Glomerular visceral epithelial cell (primary cell): ENCODE results near the gene CCNF.

Experiments used
- DNase-seq: peaks from one replicate; pipeline ENCODE4 v3.0.0-alpha.2; 2016; ENCODE audit errors: extremely low spot score

Gene CCNF

DNA sequence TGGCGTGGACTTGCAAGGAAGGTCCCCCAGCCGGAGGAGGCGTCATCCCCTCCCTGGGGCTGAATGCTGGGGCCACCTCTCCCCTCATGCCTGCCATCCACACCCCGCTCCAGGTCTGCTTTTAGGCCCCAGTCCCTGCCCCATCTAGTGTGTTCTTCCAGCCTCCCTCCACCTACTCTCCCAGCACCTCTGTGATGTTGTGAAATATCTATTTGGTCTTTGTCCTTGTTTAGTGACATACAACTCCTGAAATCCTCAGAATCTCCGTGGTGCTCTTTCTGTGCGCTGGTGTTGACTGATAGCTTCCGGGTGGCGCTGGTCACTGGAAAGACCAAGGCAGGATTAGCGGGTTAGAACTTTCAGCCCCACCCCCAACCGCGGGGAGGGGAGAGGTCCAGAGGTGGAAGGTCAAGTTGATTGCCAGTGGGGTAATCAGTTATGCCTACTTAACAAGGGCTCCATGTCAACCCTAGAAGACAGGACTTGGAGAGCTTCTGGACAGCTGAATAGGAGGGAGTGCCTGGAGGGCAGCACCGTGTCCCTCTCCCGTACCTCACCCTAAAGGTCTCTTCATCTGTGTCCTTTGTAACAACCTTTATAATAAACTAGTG lies 55.8 kb downstream of the CCNF start:
- DNase-seq: no peak

- no peak for DNase-seq
These were observed 56.7 kb downstream of the CCNF start for GRCh38 chr16:2485811-2486507.

GRCh38 chr16:2486645-2487516 lies 57.6 kb downstream of the CCNF start:
- DNase-seq: peak; percentile 56

DNA sequence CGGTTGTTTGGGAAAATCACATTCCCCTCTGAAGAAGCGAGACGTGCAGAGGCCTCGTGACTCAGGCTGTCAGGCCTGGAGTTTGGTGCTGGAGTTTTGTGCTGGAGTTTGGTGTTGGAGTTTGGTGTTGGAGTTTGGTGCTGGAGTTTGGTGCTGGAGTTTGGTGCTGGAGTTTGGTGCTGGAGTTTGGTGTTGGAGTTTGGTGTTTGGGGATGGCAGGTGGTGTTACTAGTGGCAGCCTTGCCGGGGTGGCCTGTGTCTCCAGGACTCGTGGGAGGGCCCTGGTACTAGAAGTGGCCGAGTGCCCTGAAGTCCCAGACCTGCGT lies 58.2 kb downstream of the CCNF start:
- no peak for DNase-seq

- DNase-seq: no peak
These were observed 58.8 kb downstream of the CCNF start for GRCh38 chr16:2487903-2488531.

- no peak for DNase-seq
These were observed 60.3 kb downstream of the CCNF start for GRCh38 chr16:2489581-2489980.

DNA sequence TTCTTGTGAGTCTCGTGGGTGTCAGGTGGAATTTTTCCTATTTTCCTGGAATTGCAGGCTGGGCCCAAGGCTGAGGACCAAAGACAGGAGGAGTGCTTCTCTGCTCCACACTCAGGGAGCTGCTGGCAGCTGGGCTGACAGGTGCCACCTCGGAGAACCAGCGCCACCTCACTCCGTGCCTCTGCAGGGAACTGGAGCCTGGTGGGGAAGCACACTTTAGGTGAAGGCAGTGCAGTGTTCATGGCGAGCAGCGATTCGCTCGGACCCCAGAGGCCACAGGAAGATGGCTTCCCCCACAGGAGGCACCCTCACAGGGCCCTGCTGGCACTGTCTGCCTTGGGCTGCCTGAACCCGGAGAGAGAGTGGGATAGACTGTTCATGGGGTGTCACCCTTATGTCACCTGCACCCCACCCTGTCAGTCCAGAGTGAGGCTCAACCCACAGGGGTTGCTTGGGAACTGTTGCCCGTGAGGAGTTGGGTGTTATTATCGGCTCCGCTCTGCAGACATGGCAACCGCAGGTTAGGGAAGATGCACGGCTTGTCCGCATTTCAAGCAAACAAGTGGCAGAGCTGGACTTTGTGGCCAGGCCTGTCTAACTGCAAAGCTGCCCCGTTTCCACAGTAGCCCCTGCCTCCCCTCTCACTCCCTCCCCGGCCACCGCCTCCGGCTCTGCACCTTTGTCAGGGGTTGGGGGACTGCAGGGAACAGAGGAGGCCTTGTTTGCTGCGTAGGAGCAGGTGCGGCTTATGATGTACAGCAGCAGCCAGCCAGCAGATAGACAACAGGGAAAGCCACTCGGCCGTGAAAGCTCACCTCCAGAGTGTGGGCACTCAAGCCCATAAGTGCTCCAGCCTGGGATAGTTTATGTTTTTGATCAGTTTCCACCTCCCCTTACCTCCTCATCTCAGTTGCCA lies 61.2 kb downstream of the CCNF start:
- no peak for DNase-seq

DNA sequence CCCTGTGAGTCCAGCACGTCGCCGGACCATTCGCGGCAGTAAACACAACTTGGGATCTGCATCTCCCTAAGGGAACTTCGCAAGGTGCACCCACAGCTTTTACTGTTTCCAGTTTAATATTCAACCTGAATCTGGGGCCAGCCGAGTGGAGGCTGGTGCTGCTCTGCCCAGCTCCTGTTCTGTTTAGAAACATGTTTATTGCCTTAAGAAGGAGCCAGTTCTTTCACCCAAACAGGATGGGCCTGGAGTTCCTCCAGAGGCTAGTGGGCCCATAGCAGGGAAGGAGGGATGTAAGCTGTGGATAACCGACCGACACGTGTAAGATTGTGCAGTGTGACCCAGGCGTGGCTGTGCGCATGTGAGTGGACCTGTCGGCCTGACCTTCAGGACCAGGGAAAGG lies 63.0 kb downstream of the CCNF start:
- no peak for DNase-seq

DNA sequence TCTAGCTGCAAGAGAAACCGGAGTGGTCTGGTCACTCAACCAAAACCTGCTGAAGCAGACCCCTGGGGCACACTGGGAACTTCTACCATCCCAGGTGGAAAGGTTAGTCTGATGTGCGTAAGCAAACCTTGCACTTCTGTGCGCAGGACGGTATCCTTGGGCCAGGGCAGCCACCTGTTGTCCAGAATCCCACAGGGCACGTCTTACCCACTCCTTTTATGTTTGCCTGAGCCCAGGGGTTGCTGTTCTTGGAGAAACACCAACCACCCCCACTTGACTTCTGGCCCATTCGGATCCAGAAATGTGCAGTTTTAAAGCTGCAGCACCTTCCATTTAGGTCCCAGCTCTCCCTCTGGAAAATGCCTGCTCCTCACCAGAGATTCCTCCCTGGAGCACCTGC lies 64.4 kb downstream of the CCNF start:
- DNase-seq: no peak

DNA sequence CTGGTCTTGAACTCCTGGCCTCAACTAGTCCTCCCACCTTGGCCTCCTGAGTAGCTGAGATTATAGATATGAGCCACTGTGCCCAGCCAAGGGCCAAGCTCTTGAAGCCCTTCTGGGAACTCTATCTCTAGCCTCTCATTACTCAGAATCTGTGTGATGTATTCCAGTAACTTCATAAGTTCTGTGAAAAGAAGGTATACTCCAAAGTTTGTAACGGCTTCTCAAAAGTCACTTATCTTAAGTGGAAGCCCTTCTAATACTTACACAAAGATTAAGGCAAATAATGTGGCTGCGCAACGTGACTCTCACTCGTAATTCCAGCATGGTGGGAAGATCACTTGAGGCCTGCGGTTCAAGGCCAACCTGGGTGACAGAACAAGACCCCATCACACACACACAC lies 65.4 kb downstream of the CCNF start:
- no peak for DNase-seq

DNA sequence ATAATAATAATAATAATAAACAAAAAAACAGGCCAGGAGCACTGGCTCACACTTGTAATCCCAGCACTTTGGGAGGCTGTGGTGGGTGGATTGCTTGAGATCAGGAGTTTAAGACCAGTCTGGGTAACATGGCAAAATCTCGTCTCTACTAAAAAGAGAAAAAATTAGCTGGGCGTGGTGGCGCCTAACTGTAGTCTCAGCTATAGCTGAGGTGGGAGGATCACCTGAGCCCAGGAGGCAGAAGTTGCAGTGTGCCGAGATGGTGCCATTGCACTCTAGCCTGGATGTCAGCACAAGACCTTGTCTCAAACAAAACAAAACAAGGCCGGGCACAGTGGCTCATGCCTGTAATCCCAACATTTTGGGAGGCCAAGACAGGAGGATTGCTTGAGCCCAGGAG lies 65.8 kb downstream of the CCNF start:
- no peak for DNase-seq

- DNase-seq: no peak
These were observed 67.2 kb downstream of the CCNF start for GRCh38 chr16:2496223-2497115.

- no peak for DNase-seq
These were observed 67.9 kb downstream of the CCNF start for GRCh38 chr16:2497116-2497630.

DNA sequence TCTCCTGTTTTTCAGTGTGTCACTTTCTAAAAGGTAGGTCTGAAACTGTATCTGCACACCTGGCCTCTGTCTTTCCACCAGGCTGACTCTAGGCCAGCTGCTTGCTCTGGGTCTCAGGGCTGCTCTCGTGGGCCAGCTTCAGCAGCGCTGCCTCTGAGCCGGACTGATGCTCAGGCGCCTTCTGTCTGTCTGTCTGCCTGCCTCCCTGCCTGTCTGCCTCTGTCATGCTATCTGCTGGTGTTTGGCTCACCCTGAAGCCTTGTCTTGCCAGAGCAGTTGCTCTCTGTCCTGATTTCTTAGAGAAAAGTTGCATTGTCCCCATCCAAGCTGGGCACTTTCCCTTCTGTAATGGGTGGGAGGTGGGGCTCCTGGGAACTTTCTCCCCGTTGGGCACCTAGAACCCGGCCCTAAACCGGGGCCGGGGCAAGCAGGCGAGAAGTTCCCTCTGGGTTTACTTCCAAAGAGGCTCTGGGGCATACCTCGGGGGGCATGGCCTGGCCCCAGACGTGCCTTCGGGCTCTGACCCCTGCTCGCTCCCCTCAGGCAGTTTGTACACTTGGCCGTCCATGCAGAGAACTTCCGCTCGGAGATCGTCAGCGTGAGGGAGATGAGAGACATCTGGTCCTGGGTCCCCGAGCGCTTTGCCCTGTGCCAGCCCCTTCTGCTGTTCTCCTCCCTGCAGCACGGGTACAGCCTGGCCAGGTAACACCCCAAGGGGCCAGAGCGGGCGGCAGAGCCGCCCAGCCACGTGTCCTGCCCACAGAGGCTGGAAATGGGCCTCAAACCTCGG lies 68.6 kb downstream of the CCNF start:
- no peak for DNase-seq

DNA sequence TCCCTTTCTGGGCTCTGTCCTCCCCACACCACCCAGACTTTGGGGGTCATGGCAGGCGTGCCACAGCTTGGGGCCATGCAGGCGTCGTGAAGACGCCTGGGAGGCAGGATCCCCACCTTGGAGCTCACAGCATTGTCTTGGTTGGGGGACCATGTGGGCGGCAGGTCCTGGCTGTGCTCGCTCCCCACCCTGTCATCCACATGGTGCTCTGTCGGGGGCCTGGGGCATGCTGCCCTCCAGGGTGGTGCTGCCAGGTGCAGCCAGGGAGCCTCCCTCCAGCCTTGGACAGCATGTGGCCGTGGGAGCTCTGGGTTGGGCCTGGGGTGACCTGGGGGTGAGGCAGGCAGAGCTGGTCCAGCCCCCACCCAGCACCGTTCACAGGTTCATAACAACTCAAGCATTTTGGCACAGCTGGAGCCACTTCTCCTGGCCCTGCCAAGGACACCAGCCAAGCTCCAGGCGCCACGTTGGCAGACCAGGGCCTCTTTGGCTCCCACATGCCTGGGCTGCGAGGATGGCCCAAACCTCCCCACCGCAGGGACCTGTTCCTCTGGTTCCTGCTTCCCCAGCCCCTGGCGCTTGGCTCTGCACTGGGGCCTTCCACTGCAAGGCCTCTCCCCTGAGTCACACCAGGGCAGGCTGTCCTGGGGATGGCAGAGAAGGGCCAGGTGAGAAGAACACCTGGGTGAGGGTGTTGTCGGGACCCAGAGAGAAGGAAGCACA lies 69.4 kb downstream of the CCNF start:
- DNase-seq: no peak

- DNase-seq: no peak
These were observed 70.2 kb downstream of the CCNF start for GRCh38 chr16:2499454-2499853.

DNA sequence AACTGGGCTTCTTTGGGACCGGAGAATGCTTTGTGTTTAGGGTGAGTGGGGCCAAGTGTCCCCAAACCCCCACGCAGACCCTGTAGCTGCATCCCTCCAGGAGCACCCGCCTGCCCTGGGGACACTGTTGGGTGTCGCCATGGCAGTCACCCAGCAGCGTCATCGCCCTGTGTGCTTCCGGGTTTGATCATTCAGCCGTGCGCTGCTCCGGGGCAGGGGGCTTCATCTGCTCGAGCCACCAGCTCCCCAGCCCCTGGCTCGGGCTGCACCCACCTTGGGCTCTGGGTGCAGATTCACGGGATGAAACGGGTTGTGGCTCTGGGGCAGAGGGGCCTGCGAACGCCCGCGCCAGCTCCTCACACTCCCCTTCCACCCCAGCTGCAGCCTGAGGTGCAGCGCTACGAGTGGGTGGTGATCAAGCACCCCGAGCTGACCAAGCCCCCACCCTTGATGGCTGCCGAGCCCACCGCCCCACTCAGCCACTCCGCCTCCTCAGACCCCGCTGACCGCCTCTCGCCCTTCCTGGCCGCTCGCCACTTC lies 70.7 kb downstream of the CCNF start:
- DNase-seq: no peak

- DNase-seq: no peak
These were observed 71.2 kb downstream of the CCNF start for GRCh38 chr16:2500430-2500917.
